Skin epidermis (tissue), 12 donors: ENCODE data around the gene OSBPL6.

Source experiments
- H3K27ac ChIP-seq, 21 experiments: fragments of 200-600 bp; sonication (generic) in 11 of 21; one replicate each; pipeline ENCODE4 v1.5.0; 2020; ENCODE audit warnings: mild to moderate bottlenecking in 3 of 21, inconsistent platforms in 2 of 21, moderate library complexity in 2 of 21
- H3K4me3 ChIP-seq, 7 experiments: fragments of 200-600 bp; sonication (generic) in 2 of 7; one replicate each; pipeline ENCODE4 v1.5.0; 2020; ENCODE audit warnings: inconsistent platforms in 2 of 7, mild to moderate bottlenecking in 2 of 7, moderate library complexity in 1 of 7

OSBPL6 gene

GRCh38 chr2:178267660-178268059, 73.3 kb downstream of the OSBPL6 start:
- Histone ChIP-seq H3K27ac (no peak overlapping the region), H3K4me3 (no peak overlapping the region)

- Histone ChIP-seq H3K27ac (no peak overlapping the region), H3K4me3 (no peak overlapping the region)
These were observed 74.1 kb downstream of the OSBPL6 start for GRCh38 chr2:178268435-178268834.

- H3K4me3 ChIP-seq = no peak overlapping the region
- H3K27ac ChIP-seq = no peak overlapping the region
These were observed 75.3 kb downstream of the OSBPL6 start for GRCh38 chr2:178269438-178270224.

GRCh38 chr2:178270338-178270737, 76.0 kb downstream of the OSBPL6 start:
- H3K4me3 ChIP-seq = no peak overlapping the region
- no peak overlapping the region for H3K27ac ChIP-seq

GRCh38 chr2:178271094-178271493, 76.8 kb downstream of the OSBPL6 start:
- Histone ChIP-seq H3K4me3 (no peak overlapping the region), H3K27ac (no peak overlapping the region)

- peak overlapping the region in 1 of 21 experiments; percentile 0 for H3K27ac ChIP-seq
- H3K4me3 ChIP-seq = no peak overlapping the region
These were observed 77.5 kb downstream of the OSBPL6 start for GRCh38 chr2:178271629-178272333.

GRCh38 chr2:178273787-178274360, 79.6 kb downstream of the OSBPL6 start:
- H3K27ac ChIP-seq = no peak overlapping the region
- H3K4me3 ChIP-seq = no peak overlapping the region

GRCh38 chr2:178275600-178275999, 81.3 kb downstream of the OSBPL6 start:
- Histone ChIP-seq H3K27ac (no peak overlapping the region), H3K4me3 (no peak overlapping the region)

GRCh38 chr2:178277741-178278197, 83.5 kb downstream of the OSBPL6 start:
- Histone ChIP-seq H3K4me3 (no peak overlapping the region), H3K27ac (no peak overlapping the region)

GRCh38 chr2:178279142-178279541, 84.8 kb downstream of the OSBPL6 start:
- no peak overlapping the region for H3K27ac ChIP-seq
- no peak overlapping the region for H3K4me3 ChIP-seq

- H3K4me3 ChIP-seq = no peak overlapping the region
- H3K27ac ChIP-seq = no peak overlapping the region
These were observed 85.3 kb downstream of the OSBPL6 start for GRCh38 chr2:178279636-178280035.

GRCh38 chr2:178280244-178280852, 86.0 kb downstream of the OSBPL6 start:
- Histone ChIP-seq H3K27ac (no peak overlapping the region), H3K4me3 (no peak overlapping the region)

- H3K27ac ChIP-seq = no peak overlapping the region
- H3K4me3 ChIP-seq = no peak overlapping the region
These were observed 87.9 kb downstream of the OSBPL6 start for GRCh38 chr2:178282075-178282815.

- Histone ChIP-seq H3K4me3 (no peak overlapping the region), H3K27ac (no peak overlapping the region)
These were observed 89.1 kb downstream of the OSBPL6 start for GRCh38 chr2:178283341-178283918.

GRCh38 chr2:178284613-178285286, 90.4 kb downstream of the OSBPL6 start:
- Histone ChIP-seq H3K27ac (no peak overlapping the region), H3K4me3 (no peak overlapping the region)

GRCh38 chr2:178285287-178285615, 90.9 kb downstream of the OSBPL6 start:
- no peak overlapping the region for H3K4me3 ChIP-seq
- H3K27ac ChIP-seq = no peak overlapping the region

GRCh38 chr2:178286636-178287035, 92.3 kb downstream of the OSBPL6 start:
- no peak overlapping the region for H3K4me3 ChIP-seq
- no peak overlapping the region for H3K27ac ChIP-seq

GRCh38 chr2:178287652-178288344, 93.5 kb downstream of the OSBPL6 start:
- H3K27ac ChIP-seq = no peak overlapping the region
- H3K4me3 ChIP-seq = no peak overlapping the region
